ENCODE data around the gene DHRS12. TPM values are rescaled to one million over a fixed set of nuclear protein-coding genes. Genes with fewer than 3 reads are reported as not detected.
A peak's percentile ranks its signal among the peaks of the same experiment; 100 is the strongest.
"Not testable (repeated sequence)": the region's sequence is repeated elsewhere in the genome, so short reads cannot be mapped to it uniquely, and the experiment has no call there.

The DHRS12 gene
- total RNA-seq, 1 experiment from 2014 or later, result 6.8 TPM

DNA sequence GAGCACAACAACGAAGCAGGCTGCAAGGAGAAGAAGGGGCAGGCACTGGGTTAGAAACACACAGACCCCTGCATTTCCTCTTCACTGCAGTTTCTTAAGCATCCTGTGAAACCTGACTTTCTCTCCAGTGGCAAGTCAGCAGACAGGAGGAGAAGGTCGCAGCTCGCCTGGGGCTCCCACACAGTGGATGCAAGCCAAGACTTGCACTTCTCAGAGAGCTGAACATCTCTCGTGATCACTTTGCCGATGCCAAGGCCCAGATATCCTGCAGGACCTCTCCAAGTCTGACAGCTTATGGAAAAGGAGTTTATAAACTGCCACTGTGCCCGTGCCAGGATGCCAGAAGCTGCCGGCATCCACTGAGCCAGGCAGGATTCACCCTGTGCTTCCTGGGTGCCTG is 22.6 kb upstream of the DHRS12 start:
- H3K27ac Mint-ChIP-seq (ENCODE audit: low read depth, unreplicated experiment), result no peak overlapping the region
- H3K4me1 Mint-ChIP-seq (ENCODE audit: insufficient read depth, unreplicated experiment), result peaks cover 16% of the 10 kb centered on the region
- no TSS peak for BruUV-seq (replicated peaks)
- H3K27me3 Mint-ChIP-seq (ENCODE audit: insufficient read depth, unreplicated experiment), result peaks cover 21% of the 10 kb centered on the region
- no peak overlapping the region for H3K4me3 Mint-ChIP-seq (ENCODE audit: unreplicated experiment)
- no peaks in the 10 kb centered on the region for H3K36me3 Mint-ChIP-seq (ENCODE audit: insufficient read depth, unreplicated experiment)
- peak; percentile 48 for DNase-seq (ENCODE audit: unreplicated experiment)
- ChIA-PET POLR2A (interaction anchor here (0.6 to 1.3 kb wide), 2 partner anchors 63 to 295 kb away, joined by 3 to 5 read pairs; no protein-coding TSS in a partner anchor), CTCF (interaction anchor here (1.2 to 4.9 kb wide), 3 partner anchors 12 to 69 kb away, joined by 3 to 36 read pairs (median 9); no protein-coding TSS in a partner anchor)
- TF ChIP-seq, protein P1, sequence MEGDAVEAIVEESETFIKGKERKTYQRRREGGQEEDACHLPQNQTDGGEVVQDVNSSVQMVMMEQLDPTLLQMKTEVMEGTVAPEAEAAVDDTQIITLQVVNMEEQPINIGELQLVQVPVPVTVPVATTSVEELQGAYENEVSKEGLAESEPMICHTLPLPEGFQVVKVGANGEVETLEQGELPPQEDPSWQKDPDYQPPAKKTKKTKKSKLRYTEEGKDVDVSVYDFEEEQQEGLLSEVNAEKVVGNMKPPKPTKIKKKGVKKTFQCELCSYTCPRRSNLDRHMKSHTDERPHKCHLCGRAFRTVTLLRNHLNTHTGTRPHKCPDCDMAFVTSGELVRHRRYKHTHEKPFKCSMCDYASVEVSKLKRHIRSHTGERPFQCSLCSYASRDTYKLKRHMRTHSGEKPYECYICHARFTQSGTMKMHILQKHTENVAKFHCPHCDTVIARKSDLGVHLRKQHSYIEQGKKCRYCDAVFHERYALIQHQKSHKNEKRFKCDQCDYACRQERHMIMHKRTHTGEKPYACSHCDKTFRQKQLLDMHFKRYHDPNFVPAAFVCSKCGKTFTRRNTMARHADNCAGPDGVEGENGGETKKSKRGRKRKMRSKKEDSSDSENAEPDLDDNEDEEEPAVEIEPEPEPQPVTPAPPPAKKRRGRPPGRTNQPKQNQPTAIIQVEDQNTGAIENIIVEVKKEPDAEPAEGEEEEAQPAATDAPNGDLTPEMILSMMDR (IDR thresholded peaks at IDR 0.05; ENCODE audit: unreplicated experiment), result no peak
- intact Hi-C loops (cut with micrococcal nuclease), result no loop called here
- no peaks in the 10 kb centered on the region for H3K9me3 Mint-ChIP-seq (ENCODE audit: unreplicated experiment)

DNA sequence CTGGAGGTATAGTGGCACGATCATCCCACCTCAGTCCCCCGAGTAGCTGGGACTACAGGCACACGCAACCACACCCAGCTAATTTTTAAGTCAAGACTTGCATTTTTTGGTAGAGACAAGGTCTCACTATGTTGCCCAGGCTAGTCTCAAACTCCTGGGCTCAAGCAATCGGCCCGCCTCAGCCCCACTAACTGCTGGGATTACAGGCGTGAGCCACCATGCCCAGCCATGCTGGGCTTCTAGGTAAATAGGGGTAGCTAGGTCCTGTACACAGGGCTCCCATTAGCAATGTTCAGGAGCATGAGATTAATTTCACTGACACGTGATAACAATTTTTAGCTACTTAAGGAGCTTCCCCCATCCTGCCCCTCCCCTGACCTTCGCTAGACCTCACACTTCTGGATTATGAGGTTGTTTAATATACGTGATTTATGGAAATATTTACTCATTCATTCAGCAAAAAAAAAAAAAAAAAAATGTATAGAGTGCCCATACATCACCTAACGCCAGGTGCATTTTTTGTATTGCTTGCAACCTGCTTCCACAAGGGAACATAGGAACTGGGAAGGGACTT is 21.8 kb upstream of the DHRS12 start:
- Mint-ChIP-seq H3K4me3 (ENCODE audit: unreplicated experiment) (no peak overlapping the region), H3K27ac (ENCODE audit: low read depth, unreplicated experiment) (no peak overlapping the region), H3K27me3 (ENCODE audit: insufficient read depth, unreplicated experiment) (peaks cover 30% of the 10 kb centered on the region), H3K9me3 (ENCODE audit: unreplicated experiment) (no peaks in the 10 kb centered on the region), H3K36me3 (ENCODE audit: insufficient read depth, unreplicated experiment) (no peaks in the 10 kb centered on the region), H3K4me1 (ENCODE audit: insufficient read depth, unreplicated experiment) (peaks cover 16% of the 10 kb centered on the region)
- TF ChIP-seq, protein P1 (IDR thresholded peaks at IDR 0.05; ENCODE audit: unreplicated experiment), result no peak
- ChIA-PET POLR2A (interaction anchor here (0.6 kb wide), 1 partner anchor 395 kb away, joined by 3 read pairs; no protein-coding TSS in a partner anchor), CTCF (interaction anchor here (0.5 to 4.9 kb wide), 8 partner anchors 11 to 304 kb away, joined by 3 to 36 read pairs (median 4); no protein-coding TSS in a partner anchor)
- intact Hi-C loops (cut with micrococcal nuclease), result no loop called here
- no TSS peak for BruUV-seq (replicated peaks)
- no peak for DNase-seq (ENCODE audit: unreplicated experiment)

DNA sequence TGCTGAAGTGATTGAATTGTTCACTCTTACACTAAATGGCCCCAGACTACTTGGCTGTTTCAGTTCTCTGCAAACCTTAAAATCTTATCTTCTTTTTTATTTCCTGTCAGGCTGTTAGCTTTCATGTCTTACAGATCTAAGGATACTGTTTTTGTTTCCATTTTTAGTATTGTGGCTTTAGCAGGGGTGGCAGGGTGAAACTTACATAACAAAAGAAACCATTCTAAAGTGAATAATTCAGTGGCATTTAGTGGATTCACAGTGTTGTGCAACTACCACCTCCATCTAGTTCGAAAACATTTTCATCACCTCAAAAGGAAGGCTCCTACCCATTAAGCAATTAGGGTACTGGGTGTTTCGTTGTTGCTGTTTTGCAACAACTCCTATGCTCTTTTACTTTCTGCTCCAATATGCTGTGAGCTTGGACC is 21.2 kb upstream of the DHRS12 start:
- no peak overlapping the region for H3K4me3 Mint-ChIP-seq (ENCODE audit: unreplicated experiment)
- H3K27me3 Mint-ChIP-seq (ENCODE audit: insufficient read depth, unreplicated experiment), result peaks cover 35% of the 10 kb centered on the region
- TF ChIP-seq, protein P1 (IDR thresholded peaks at IDR 0.05; ENCODE audit: unreplicated experiment), result no peak
- H3K9me3 Mint-ChIP-seq (ENCODE audit: unreplicated experiment), result no peaks in the 10 kb centered on the region
- no TSS peak for BruUV-seq (replicated peaks)
- peaks cover 16% of the 10 kb centered on the region for H3K4me1 Mint-ChIP-seq (ENCODE audit: insufficient read depth, unreplicated experiment)
- intact Hi-C loops (cut with micrococcal nuclease), result no loop called here
- H3K36me3 Mint-ChIP-seq (ENCODE audit: insufficient read depth, unreplicated experiment), result no peaks in the 10 kb centered on the region
- POLR2A ChIA-PET, result interaction anchor here (0.6 kb wide), 1 partner anchor 394 kb away, joined by 3 read pairs; no protein-coding TSS in a partner anchor
- H3K27ac Mint-ChIP-seq (ENCODE audit: low read depth, unreplicated experiment), result no peak overlapping the region
- CTCF ChIA-PET, result interaction anchor here (0.5 to 4.9 kb wide), 6 partner anchors 10 to 304 kb away, joined by 3 to 36 read pairs (median 4); no protein-coding TSS in a partner anchor
- DNase-seq (ENCODE audit: unreplicated experiment), result peak; percentile 73

GRCh38 chr13:51824712-51825111 is 20.7 kb upstream of the DHRS12 start:
- intact Hi-C loops (cut with micrococcal nuclease); H3K36me3 Mint-ChIP-seq (ENCODE audit: insufficient read depth, unreplicated experiment); H3K9me3 Mint-ChIP-seq (ENCODE audit: unreplicated experiment); BruUV-seq (replicated peaks); H3K4me3 Mint-ChIP-seq (ENCODE audit: unreplicated experiment); H3K27ac Mint-ChIP-seq (ENCODE audit: low read depth, unreplicated experiment); POLR2A ChIA-PET; DNase-seq (ENCODE audit: unreplicated experiment): not testable (repeated sequence)
- peaks cover 16% of the 10 kb centered on the region for H3K4me1 Mint-ChIP-seq (ENCODE audit: insufficient read depth, unreplicated experiment)
- H3K27me3 Mint-ChIP-seq (ENCODE audit: insufficient read depth, unreplicated experiment), result peaks cover 40% of the 10 kb centered on the region
- CTCF ChIA-PET, result interaction anchor here (1.2 to 4.9 kb wide), 2 partner anchors 10 to 305 kb away, joined by 3 to 36 read pairs; no protein-coding TSS in a partner anchor

All from MCF 10A (cell line).